Esophagus muscularis mucosa (tissue), 4 donors: ENCODE results near the gene RPLP1. TPM values are rescaled to one million over a fixed set of nuclear protein-coding genes. Genes with fewer than 3 reads are reported as not detected.
A peak's percentile ranks its signal among the peaks of the same experiment; 100 is the strongest.

Source experiments
- DNase-seq: peaks from one replicate; pipeline ENCODE4 v3.0.0-alpha.2; 2017; ENCODE audit errors: extremely low spot score
- H3K27ac ChIP-seq, 4 donors: fragments of 200-600 bp; sonication (generic); replicated peaks in 1 of 4; 1 replicate in 3 of 4; 2 replicates in 1 of 4; pipeline ENCODE4 v1.5.1; 2016 to 2019; ENCODE audit warnings: mild to moderate bottlenecking in 1 of 4
- H3K27me3 ChIP-seq, 4 donors: fragments of 200-600 bp; sonication (generic); one replicate each; pipeline versions ENCODE4 v1.5.1 to v1.6.0; 2016 to 2019
- H3K36me3 ChIP-seq, 4 donors: fragments of 200-600 bp; sonication (generic); one replicate each; pipeline ENCODE4 v1.5.1; 2016 to 2019
- H3K4me1 ChIP-seq, 4 donors: fragments of 200-600 bp; sonication (generic); one replicate each; pipeline ENCODE4 v1.5.1; 2016 to 2019
- H3K4me3 ChIP-seq, 4 donors: fragments of 200-600 bp; sonication (generic); 1 replicate in 2 of 4; 2 replicates in 2 of 4; pipeline ENCODE4 v1.5.1; 2016 to 2019; ENCODE audit warnings: mild to moderate bottlenecking in 4 of 4, moderate library complexity in 1 of 4
- H3K9me3 ChIP-seq, 4 donors: fragments of 200-600 bp; sonication (generic); 1 replicate in 3 of 4; 2 replicates in 1 of 4; pipeline ENCODE4 v1.5.1; 2016 to 2019
- EP300 ChIP-seq: sonication (generic); formaldehyde crosslinking; IDR thresholded peaks from one replicate; pipeline ENCODE4 v1.6.1; 2017; ENCODE audit warnings: antibody characterized with exemption
- POLR2A ChIP-seq: fragments of 450-650 bp; IDR thresholded peaks from one replicate; pipeline ENCODE4 v1.6.1; 2017; ENCODE audit warnings: antibody characterized with exemption, moderate library complexity, mild to moderate bottlenecking, low read depth
- POLR2AphosphoS5 ChIP-seq, 2 donors: sonication (generic); formaldehyde crosslinking; IDR thresholded peaks; one replicate each; pipeline ENCODE4 v1.6.1; 2017; ENCODE audit warnings: antibody characterized with exemption in 2 of 2
- WGBS: methylation state at CpG from one replicate; pipeline ENCODE4 v1.1.5; 2018; 5-methylcytosine and 5-hydroxymethylcytosine counted together
- intact Hi-C: fragments of 100-400 bp; cut with DNase I; formaldehyde crosslinking; loops from one replicate; pipeline ENCODE4 v1.15.1; 2023
- total RNA-seq, 4 donors: library from RNA; depleted of rRNA; stranded (reverse); fragments of >200 nt; gene quantifications; one replicate each; pipeline versions ENCODE4 v1.1.0 to v1.2.1, GENCODE V29; 2016
- TF ChIP-seq, protein P1 (sequence below), 3 experiments: fragments of 200-600 bp in 2 of 3; fragments of 450-650 bp in 1 of 3; sonication (generic) in 2 of 3; IDR thresholded peaks; one replicate each; pipeline ENCODE4 v1.5.1; 2017 to 2019; ENCODE audit warnings: antibody characterized with exemption in 3 of 3, mild to moderate bottlenecking in 2 of 3, moderate library complexity in 1 of 3

Gene RPLP1
- total RNA-seq, 4 donors from 2014 or later: 460 to 623 (median 514) TPM

DNA sequence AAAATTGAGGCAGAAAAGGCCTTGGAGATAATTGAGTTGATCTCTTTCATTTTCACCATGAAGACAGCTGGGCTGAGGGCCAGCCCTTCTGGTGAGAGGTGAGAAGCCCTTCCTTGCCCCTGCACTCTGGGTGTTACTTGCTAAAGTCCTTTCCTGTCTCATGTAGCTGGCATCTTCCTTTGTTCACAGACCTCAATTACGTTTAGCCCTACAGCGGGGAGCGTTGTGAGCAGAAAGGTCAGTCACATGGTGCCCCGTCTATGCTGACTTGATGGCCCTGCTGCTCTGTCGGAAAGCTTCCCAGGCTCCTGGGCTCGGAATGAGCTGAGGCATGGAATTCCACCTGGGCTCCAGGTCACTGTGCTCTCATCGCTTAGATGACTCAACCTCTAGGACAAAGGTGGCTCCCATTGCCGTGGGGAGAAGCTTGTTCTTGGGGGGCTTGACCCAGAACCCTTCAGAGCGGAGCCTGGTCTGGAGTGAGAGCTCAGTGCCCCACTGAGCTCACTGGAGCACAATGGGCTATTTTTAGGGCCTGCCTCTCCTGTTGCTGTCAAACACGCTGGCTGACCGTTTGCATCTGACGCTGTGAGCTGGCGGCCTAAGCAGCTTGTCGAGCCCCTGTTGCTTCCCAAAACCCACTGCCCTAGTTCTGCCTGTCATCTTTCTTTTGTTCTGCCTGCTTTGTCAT is 47.0 kb downstream of the RPLP1 start:
- peaks cover 5 to 17% (median 15%) of the 10 kb centered on the region in 4 donors for H3K4me1 ChIP-seq
- no peaks in the 10 kb centered on the region for H3K9me3 ChIP-seq
- WGBS: 53% methylated on average over 14 of the region's 14 CpGs
- H3K36me3 ChIP-seq: no peaks in the 10 kb centered on the region
- no peak for TF ChIP-seq POLR2AphosphoS5 (IDR thresholded peaks at IDR 0.05)
- TF ChIP-seq EP300: no peak
- TF ChIP-seq POLR2A: no peak
- TF ChIP-seq, protein P1, sequence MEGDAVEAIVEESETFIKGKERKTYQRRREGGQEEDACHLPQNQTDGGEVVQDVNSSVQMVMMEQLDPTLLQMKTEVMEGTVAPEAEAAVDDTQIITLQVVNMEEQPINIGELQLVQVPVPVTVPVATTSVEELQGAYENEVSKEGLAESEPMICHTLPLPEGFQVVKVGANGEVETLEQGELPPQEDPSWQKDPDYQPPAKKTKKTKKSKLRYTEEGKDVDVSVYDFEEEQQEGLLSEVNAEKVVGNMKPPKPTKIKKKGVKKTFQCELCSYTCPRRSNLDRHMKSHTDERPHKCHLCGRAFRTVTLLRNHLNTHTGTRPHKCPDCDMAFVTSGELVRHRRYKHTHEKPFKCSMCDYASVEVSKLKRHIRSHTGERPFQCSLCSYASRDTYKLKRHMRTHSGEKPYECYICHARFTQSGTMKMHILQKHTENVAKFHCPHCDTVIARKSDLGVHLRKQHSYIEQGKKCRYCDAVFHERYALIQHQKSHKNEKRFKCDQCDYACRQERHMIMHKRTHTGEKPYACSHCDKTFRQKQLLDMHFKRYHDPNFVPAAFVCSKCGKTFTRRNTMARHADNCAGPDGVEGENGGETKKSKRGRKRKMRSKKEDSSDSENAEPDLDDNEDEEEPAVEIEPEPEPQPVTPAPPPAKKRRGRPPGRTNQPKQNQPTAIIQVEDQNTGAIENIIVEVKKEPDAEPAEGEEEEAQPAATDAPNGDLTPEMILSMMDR (IDR thresholded peaks at IDR 0.05): no peak
- intact Hi-C loops: no loop called here
- H3K27me3 ChIP-seq: no peaks in the 10 kb centered on the region
- no peak overlapping the region for H3K4me3 ChIP-seq
- peak overlapping the region in 1 of 4 donors; percentile 13 for H3K27ac ChIP-seq
- DNase-seq: no peak

DNA sequence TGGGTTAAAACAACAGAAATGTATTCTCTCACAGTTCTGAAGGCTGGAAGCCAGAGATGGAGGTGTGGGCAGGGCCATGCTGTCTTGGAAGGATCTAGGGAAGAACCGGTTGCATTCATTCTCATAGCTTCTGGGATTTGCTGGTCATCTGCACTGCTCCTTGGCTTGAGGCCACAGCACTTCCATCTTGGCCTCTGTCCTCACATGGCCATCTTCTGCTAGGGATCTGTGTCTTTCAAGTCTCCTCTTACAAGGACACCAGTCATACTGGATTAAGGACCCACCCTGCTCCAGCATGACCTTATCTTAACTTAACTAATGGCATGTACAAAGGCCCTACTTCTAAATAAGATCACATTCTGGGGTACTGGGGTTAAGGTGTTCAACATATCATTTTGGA is 47.7 kb downstream of the RPLP1 start:
- no peaks in the 10 kb centered on the region for H3K9me3 ChIP-seq
- WGBS: 57% methylated on average over 1 of the region's 1 CpG
- no peak for DNase-seq
- H3K36me3 ChIP-seq: no peaks in the 10 kb centered on the region
- H3K27ac ChIP-seq: peak overlapping the region in 1 of 4 donors; percentile 13
- H3K27me3 ChIP-seq: no peaks in the 10 kb centered on the region
- no peak overlapping the region for H3K4me3 ChIP-seq
- intact Hi-C loops: no loop called here
- TF ChIP-seq POLR2AphosphoS5 (IDR thresholded peaks at IDR 0.05): no peak
- no peak for TF ChIP-seq EP300
- TF ChIP-seq, protein P1 (IDR thresholded peaks at IDR 0.05): no peak
- no peak for TF ChIP-seq POLR2A
- peaks cover 5 to 17% (median 15%) of the 10 kb centered on the region in 4 donors for H3K4me1 ChIP-seq

DNA sequence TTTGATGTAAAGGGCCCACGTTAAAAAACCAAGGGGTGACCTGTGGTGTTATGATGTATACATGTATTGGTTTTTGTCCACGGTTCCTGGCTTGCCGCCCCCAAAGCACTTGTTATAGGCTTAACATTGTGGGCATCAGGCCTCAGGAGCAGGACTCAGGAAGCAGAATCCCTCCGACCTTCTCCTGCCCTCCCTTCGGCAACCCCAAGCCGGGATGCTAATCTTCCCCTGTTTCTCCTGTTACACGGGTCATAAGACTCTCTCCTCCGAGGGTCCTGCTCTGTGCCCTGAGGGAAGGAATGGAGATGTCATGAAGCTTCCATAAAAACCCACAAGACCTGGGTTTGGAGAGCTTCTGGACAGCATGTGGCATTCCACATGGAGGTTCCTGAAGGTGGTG is 48.8 kb downstream of the RPLP1 start:
- Histone ChIP-seq H3K4me1 (peaks cover 5 to 17% (median 15%) of the 10 kb centered on the region in 4 donors), H3K27me3 (no peaks in the 10 kb centered on the region), H3K27ac (no peak overlapping the region), H3K9me3 (no peaks in the 10 kb centered on the region), H3K36me3 (no peaks in the 10 kb centered on the region), H3K4me3 (no peak overlapping the region)
- TF ChIP-seq EP300: no peak
- intact Hi-C loops: no loop called here
- no peak for DNase-seq
- whole genome bisulfite sequencing: 95% methylated on average over 8 of the region's 8 CpGs

DNA sequence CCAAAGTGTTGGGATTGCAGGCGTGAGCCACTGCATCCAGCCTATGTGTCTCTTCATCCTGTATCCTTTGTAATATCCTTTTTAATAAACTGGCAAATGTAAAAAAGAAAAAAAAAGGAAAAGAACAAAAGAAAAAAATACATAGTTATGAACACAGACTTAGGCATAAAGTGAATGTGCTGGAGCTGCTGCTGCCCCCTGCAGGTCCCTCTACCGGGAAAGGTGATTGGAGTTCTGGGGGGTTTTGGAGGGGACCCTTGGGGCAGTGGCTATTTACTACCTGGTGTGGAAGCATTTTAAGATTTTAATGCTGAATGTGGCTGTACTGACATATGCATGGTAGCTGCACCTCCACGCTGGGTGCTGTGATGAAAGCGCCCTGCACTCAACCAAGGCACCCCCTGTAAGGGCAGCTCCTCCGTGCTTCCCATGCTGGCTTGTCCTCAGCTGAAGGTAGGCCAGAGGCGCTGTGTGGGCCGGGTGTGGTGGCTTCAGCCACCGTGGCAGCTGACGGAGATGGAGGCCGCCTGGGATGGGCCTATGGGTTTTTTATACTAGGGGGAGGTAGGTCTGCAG is 49.9 kb downstream of the RPLP1 start:
- Histone ChIP-seq H3K36me3 (no peaks in the 10 kb centered on the region), H3K9me3 (no peaks in the 10 kb centered on the region), H3K27me3 (no peaks in the 10 kb centered on the region), H3K4me3 (no peak overlapping the region), H3K27ac (no peak overlapping the region), H3K4me1 (peaks cover 5 to 17% (median 15%) of the 10 kb centered on the region in 4 donors)
- no peak for DNase-seq
- WGBS: 85% methylated on average over 10 of the region's 10 CpGs
- intact Hi-C loops: no loop called here
- TF ChIP-seq, protein P1 (IDR thresholded peaks at IDR 0.05): peak in 1 of 3 experiments; percentile 18
- TF ChIP-seq POLR2A (no peak), POLR2AphosphoS5 (IDR thresholded peaks at IDR 0.05) (no peak), EP300 (no peak)

DNA sequence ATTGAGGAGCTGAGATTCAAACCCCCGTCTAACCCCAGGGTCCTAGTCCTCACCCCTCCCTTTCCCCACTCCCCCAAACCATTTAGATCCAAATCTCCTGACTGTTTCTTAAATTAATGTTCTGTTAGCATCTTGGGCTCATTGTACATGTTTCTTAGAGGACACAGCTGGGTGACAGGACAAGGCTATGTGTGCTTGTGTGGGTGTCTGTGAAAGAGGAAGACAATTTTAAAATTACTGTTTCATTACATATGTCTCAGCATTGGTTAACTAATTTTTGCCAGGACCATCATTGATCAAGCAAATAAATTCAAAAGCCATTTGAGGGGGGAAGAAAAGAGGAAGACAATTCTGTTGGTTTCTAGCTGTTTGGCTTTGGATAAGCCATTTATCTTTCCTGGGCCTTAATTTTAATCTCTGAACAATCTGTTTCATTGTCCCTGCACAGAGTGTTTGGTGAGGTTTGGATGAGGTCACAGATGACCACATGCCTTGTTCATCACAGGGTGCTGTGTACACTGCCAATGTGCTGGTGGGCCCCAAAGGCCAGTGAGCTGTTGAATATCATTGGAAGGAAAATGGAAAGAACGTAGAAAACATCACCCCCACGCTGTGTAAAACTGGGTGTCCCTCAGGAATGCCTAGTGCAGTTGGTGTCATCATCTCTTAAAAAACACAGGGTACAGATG is 51.9 kb downstream of the RPLP1 start:
- intact Hi-C loops: no loop called here
- Histone ChIP-seq H3K36me3 (no peaks in the 10 kb centered on the region), H3K4me1 (peaks cover 4 to 13% (median 11%) of the 10 kb centered on the region in 4 donors), H3K27ac (peak overlapping the region in 3 of 4 donors; percentile 4 to 7 (median 5)), H3K9me3 (no peaks in the 10 kb centered on the region), H3K27me3 (no peaks in the 10 kb centered on the region), H3K4me3 (no peak overlapping the region)
- DNase-seq: no peak
- 76% methylated on average over 3 of the region's 3 CpGs for WGBS
- TF ChIP-seq POLR2AphosphoS5 (IDR thresholded peaks at IDR 0.05) (no peak), POLR2A (no peak), EP300 (no peak)
- TF ChIP-seq, protein P1 (IDR thresholded peaks at IDR 0.05): no peak
